ENCODE results near the gene IPO9. TPM values are rescaled to one million over a fixed set of nuclear protein-coding genes. Genes with fewer than 3 reads are reported as not detected.

Gene IPO9
- total RNA-seq, 4 donors from 2014 or later = 9.6 to 23.1 (median 13.4) TPM

DNA sequence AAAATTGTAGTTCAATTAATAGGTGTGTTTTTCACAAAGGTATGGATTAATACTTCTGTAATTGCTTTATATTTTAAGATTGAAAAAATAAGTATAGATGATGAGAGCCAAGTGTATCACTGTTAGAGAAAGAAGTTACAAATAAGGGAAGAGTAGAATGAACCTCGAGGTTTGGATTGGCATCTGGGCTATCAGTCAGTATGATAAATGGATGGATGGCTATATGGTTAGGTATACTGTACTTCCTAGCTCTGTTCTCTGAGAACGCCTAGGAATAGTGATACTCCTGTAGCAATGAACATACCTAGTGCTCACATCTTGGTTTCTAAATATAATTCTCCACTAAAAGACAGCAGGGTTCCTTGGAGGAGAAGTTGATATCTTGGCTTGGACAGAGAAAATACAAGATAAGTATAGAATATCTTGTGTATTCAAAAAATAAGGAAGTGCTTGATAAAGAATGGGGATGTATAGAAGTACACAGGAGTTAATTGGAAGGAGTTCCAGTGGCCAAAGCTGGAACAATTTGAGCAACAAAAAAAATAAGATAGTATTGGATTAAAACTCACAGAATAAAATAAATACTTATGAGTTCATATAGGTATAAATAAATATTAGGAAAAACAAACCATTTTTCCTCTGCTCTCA lies 12.4 kb downstream of the IPO9 start:
- Histone ChIP-seq H3K4me3 (no peak overlapping the region), H3K27me3 (no peaks in the 10 kb centered on the region), H3K4me1 (no peaks in the 10 kb centered on the region), H3K36me3 (no peaks in the 10 kb centered on the region), H3K9me3 (no peaks in the 10 kb centered on the region), H3K27ac (no peak overlapping the region)
- TF ChIP-seq POLR2A (IDR thresholded peaks at IDR 0.05) = no peak
- TF ChIP-seq, protein P1, sequence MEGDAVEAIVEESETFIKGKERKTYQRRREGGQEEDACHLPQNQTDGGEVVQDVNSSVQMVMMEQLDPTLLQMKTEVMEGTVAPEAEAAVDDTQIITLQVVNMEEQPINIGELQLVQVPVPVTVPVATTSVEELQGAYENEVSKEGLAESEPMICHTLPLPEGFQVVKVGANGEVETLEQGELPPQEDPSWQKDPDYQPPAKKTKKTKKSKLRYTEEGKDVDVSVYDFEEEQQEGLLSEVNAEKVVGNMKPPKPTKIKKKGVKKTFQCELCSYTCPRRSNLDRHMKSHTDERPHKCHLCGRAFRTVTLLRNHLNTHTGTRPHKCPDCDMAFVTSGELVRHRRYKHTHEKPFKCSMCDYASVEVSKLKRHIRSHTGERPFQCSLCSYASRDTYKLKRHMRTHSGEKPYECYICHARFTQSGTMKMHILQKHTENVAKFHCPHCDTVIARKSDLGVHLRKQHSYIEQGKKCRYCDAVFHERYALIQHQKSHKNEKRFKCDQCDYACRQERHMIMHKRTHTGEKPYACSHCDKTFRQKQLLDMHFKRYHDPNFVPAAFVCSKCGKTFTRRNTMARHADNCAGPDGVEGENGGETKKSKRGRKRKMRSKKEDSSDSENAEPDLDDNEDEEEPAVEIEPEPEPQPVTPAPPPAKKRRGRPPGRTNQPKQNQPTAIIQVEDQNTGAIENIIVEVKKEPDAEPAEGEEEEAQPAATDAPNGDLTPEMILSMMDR (IDR thresholded peaks at IDR 0.05) = no peak
- DNase-seq = no peak

DNA sequence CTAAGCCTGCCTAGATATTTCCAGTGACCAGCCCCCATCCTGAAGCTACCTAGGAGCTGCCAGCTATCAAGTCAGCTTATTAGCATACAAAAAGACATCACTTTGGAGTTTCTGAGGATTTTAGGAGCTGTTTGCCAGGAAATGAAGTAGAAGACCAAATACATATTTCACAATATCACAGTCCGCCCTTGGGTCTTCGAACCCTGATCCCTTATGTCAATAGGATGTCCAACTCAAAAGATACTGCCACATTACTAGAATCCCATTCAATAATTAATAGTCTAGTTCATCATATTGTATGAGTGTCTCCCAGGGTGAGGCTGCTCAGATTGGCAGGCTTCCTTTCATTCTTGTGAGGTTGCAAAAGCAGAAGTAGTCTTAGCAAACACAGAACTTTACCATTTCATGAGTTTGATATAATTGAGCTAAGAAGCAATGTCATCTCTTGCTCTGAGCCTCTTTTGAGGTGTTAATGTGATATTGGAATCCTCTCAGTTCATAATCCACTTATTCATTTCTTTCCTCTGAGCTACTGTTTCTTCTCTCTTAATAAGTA lies 13.6 kb downstream of the IPO9 start:
- H3K36me3 ChIP-seq = no peaks in the 10 kb centered on the region
- no peak for DNase-seq
- no peak overlapping the region for H3K27ac ChIP-seq
- H3K27me3 ChIP-seq = no peaks in the 10 kb centered on the region
- no peak overlapping the region for H3K4me3 ChIP-seq
- no peaks in the 10 kb centered on the region for H3K4me1 ChIP-seq
- TF ChIP-seq, protein P1 (IDR thresholded peaks at IDR 0.05) = no peak
- TF ChIP-seq POLR2A (IDR thresholded peaks at IDR 0.05) = no peak
- H3K9me3 ChIP-seq = no peaks in the 10 kb centered on the region

DNA sequence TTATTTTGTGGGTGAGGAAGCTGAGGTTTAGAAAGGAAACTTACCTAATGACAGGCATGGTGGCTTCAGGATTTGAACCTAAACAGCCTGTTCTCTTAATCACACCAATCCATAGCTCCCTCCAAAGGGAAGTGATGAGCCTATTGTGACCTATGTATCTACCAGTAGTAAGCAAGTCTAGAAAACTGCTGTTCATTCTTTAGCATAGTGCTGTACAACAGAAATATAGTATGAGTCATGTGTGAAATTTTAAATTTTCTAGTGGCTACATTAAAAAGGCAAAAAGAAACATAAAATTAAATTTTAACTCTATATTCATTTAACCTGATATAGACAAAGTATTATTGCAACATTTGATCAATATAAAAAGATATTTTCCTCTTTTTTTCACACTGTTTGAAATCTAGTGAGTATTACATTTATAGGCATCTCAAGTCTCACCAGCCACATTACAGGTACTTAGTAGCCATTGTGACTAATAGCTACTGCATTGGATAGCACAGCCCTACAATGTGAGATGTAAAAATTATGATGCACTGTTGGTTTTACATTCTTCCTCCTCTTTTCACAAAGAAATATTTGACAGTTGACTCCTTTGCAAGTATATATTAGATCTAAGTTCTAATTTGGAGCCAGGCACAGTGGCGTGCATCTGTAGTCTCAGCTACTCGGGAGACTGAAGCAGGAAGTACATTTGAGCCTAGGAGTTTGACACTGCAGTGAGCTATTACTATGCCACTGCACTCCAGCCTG lies 16.6 kb downstream of the IPO9 start:
- Histone ChIP-seq H3K27ac (no peak overlapping the region), H3K36me3 (peaks cover 0 to 23% (median 0%) of the 10 kb centered on the region in 3 donors), H3K4me3 (no peak overlapping the region), H3K4me1 (no peaks in the 10 kb centered on the region), H3K27me3 (no peaks in the 10 kb centered on the region), H3K9me3 (no peaks in the 10 kb centered on the region)
- DNase-seq = no peak
- TF ChIP-seq POLR2A (IDR thresholded peaks at IDR 0.05) = no peak
- TF ChIP-seq, protein P1 (IDR thresholded peaks at IDR 0.05) = no peak

DNA sequence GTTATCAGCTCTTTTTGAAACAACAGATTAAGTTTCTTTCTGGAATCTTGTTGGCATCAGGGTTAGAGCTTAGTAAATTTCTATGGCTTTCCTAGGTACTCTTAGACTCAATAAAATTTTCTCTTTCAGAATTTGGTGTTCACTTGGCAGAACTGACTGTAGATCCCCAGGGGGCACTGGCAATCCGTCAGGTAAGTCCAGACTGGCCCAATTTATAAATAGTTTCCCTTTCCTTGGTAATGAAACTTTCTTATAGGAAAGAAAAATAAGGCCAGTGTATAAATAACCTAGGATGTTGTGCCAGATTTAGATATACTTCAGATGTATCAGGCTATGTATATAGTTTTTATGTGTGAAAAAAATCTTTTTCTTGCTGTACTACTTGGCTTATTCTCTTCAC lies 18.2 kb downstream of the IPO9 start:
- Histone ChIP-seq H3K4me1 (no peaks in the 10 kb centered on the region), H3K9me3 (no peaks in the 10 kb centered on the region), H3K27ac (no peak overlapping the region), H3K36me3 (peaks cover 0 to 37% (median 0%) of the 10 kb centered on the region in 3 donors), H3K27me3 (no peaks in the 10 kb centered on the region), H3K4me3 (no peak overlapping the region)
- TF ChIP-seq, protein P1 (IDR thresholded peaks at IDR 0.05) = no peak
- TF ChIP-seq POLR2A (IDR thresholded peaks at IDR 0.05) = no peak
- DNase-seq = no peak

DNA sequence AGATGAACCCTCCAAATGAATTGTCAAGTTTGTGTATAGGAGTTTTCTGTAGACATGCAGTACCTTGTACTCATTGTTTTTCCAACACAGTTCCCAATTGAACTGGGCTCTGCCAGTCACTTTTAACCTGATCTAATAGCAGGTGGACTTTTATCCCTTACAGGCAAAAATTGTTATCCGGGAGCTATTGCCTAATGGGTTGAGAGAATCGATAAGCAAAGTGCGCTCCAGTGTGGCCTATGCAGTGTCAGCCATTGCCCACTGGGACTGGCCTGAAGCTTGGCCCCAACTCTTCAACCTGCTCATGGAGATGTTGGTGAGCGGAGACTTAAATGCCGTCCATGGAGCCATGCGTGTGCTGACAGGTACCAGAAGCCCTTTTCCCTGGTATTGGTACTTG lies 19.3 kb downstream of the IPO9 start:
- no peak overlapping the region for H3K27ac ChIP-seq
- peaks cover 0 to 48% (median 0%) of the 10 kb centered on the region in 3 donors for H3K36me3 ChIP-seq
- no peak for DNase-seq
- H3K9me3 ChIP-seq = no peaks in the 10 kb centered on the region
- H3K27me3 ChIP-seq = no peaks in the 10 kb centered on the region
- no peak overlapping the region for H3K4me3 ChIP-seq
- no peaks in the 10 kb centered on the region for H3K4me1 ChIP-seq
- no peak for TF ChIP-seq POLR2A (IDR thresholded peaks at IDR 0.05)
- TF ChIP-seq, protein P1 (IDR thresholded peaks at IDR 0.05) = no peak

Data from Peyer's patch (tissue), 4 donors.